Vagina (tissue), 2 donors: ENCODE data around the gene SVIL. TPM values are rescaled to one million over a fixed set of nuclear protein-coding genes. Genes with fewer than 3 reads are reported as not detected.
"Not testable (repeated sequence)": the region's sequence is repeated elsewhere in the genome, so short reads cannot be mapped to it uniquely, and the experiment has no call there.

Source experiments
- DNase-seq, 2 donors: peaks; one replicate each; pipeline ENCODE4 v3.0.0-alpha.2; 2017; ENCODE audit errors: extremely low spot score in 2 of 2
- H3K27ac ChIP-seq: fragments of 200-600 bp; sonication (generic); one replicate; pipeline ENCODE4 v1.5.1; 2019
- H3K27me3 ChIP-seq: fragments of 200-600 bp; sonication (generic); one replicate; pipeline ENCODE4 v1.5.1; 2019
- H3K36me3 ChIP-seq, 2 donors: fragments of 200-600 bp; sonication (generic); one replicate each; pipeline ENCODE4 v1.5.1; 2017 to 2019
- H3K4me1 ChIP-seq: fragments of 200-600 bp; sonication (generic); one replicate; pipeline ENCODE4 v1.5.1; 2019
- H3K4me3 ChIP-seq, 2 donors: fragments of 200-600 bp; sonication (generic); 1 replicate in 1 of 2; 2 replicates in 1 of 2; pipeline ENCODE4 v1.5.1; 2016 to 2019
- H3K9me3 ChIP-seq: fragments of 200-600 bp; sonication (generic); one replicate; pipeline ENCODE4 v1.5.1; 2019
- POLR2A ChIP-seq, 2 donors: fragments of 450-650 bp; IDR thresholded peaks; one replicate each; pipeline ENCODE4 v1.6.1; 2017; ENCODE audit warnings: antibody characterized with exemption in 2 of 2, mild to moderate bottlenecking in 2 of 2, moderate library complexity in 2 of 2
- POLR2AphosphoS5 ChIP-seq, 2 donors: sonication (generic); formaldehyde crosslinking; IDR thresholded peaks; one replicate each; pipeline ENCODE4 v1.9.0; 2017; ENCODE audit warnings: antibody characterized with exemption in 2 of 2, mild to moderate bottlenecking in 2 of 2, low read depth in 1 of 2; ENCODE audit not compliant: insufficient read depth in 1 of 2
- intact Hi-C: fragments of 100-400 bp; cut with DNase I; formaldehyde crosslinking; loops from one replicate; pipeline ENCODE4 v1.15.1; 2023
- total RNA-seq: library from RNA; depleted of rRNA; stranded (reverse); fragments of >200 nt; gene quantifications from one replicate; pipeline ENCODE4 v1.2.3, GENCODE V29; 2016
- TF ChIP-seq, protein P1 (sequence below), 3 experiments: fragments of 450-650 bp in 2 of 3; fragments of 200-600 bp in 1 of 3; sonication (generic) in 1 of 3; IDR thresholded peaks; one replicate each; pipeline ENCODE4 v1.5.1; 2017 to 2019; ENCODE audit warnings: antibody characterized with exemption in 3 of 3, mild to moderate bottlenecking in 2 of 3, moderate library complexity in 2 of 3

Gene SVIL
- total RNA-seq, 1 donor from 2014 or later: 111 TPM

- Histone ChIP-seq H3K9me3 (no peaks in the 10 kb centered on the region), H3K27ac (no peak overlapping the region), H3K27me3 (no peaks in the 10 kb centered on the region), H3K4me3 (no peak overlapping the region), H3K4me1 (no peaks in the 10 kb centered on the region), H3K36me3 (no peaks in the 10 kb centered on the region)
- intact Hi-C loops: no loop called here
- DNase-seq: no peak
- TF ChIP-seq POLR2A (IDR thresholded peaks at IDR 0.05) (no peak), POLR2AphosphoS5 (IDR thresholded peaks at IDR 0.05; ENCODE audit: insufficient read depth in 1 of 2, low read depth in 1 of 2) (no peak)
- TF ChIP-seq, protein P1, sequence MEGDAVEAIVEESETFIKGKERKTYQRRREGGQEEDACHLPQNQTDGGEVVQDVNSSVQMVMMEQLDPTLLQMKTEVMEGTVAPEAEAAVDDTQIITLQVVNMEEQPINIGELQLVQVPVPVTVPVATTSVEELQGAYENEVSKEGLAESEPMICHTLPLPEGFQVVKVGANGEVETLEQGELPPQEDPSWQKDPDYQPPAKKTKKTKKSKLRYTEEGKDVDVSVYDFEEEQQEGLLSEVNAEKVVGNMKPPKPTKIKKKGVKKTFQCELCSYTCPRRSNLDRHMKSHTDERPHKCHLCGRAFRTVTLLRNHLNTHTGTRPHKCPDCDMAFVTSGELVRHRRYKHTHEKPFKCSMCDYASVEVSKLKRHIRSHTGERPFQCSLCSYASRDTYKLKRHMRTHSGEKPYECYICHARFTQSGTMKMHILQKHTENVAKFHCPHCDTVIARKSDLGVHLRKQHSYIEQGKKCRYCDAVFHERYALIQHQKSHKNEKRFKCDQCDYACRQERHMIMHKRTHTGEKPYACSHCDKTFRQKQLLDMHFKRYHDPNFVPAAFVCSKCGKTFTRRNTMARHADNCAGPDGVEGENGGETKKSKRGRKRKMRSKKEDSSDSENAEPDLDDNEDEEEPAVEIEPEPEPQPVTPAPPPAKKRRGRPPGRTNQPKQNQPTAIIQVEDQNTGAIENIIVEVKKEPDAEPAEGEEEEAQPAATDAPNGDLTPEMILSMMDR (IDR thresholded peaks at IDR 0.05): no peak
These were observed 56.3 kb downstream of the SVIL start for GRCh38 chr10:29578457-29578856.

GRCh38 chr10:29576681-29577080, 58.1 kb downstream of the SVIL start:
- Histone ChIP-seq H3K4me3 (no peak overlapping the region), H3K36me3 (no peaks in the 10 kb centered on the region), H3K9me3 (no peaks in the 10 kb centered on the region), H3K4me1 (no peaks in the 10 kb centered on the region), H3K27ac (no peak overlapping the region), H3K27me3 (no peaks in the 10 kb centered on the region)
- DNase-seq: no peak
- TF ChIP-seq, protein P1 (IDR thresholded peaks at IDR 0.05): no peak
- TF ChIP-seq POLR2A (IDR thresholded peaks at IDR 0.05) (no peak), POLR2AphosphoS5 (IDR thresholded peaks at IDR 0.05; ENCODE audit: insufficient read depth in 1 of 2, low read depth in 1 of 2) (no peak)
- intact Hi-C loops: no loop called here

DNA sequence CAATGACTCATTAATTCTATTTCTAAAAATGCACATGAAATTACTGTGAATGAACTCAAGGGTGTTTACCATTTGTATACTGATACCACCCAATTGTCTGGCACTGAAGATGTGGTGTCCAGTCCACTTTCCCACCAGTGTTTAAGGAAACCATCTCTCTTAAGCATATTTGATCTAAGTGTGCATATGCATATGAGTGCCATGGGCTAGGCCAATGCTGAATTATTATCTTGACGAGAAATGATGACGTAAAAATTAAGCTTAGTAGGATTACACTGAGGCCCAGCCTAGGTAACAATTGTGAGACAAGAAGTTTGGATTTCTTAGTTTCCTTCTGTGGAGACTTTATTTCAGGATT, 59.7 kb downstream of the SVIL start:
- H3K27ac ChIP-seq: no peak overlapping the region
- H3K4me3 ChIP-seq: no peak overlapping the region
- H3K4me1 ChIP-seq: no peaks in the 10 kb centered on the region
- H3K27me3 ChIP-seq: no peaks in the 10 kb centered on the region
- no peaks in the 10 kb centered on the region for H3K9me3 ChIP-seq
- intact Hi-C loops: no loop called here
- TF ChIP-seq POLR2AphosphoS5 (IDR thresholded peaks at IDR 0.05; ENCODE audit: insufficient read depth in 1 of 2, low read depth in 1 of 2) (no peak), POLR2A (IDR thresholded peaks at IDR 0.05) (no peak)
- TF ChIP-seq, protein P1 (IDR thresholded peaks at IDR 0.05): no peak
- no peaks in the 10 kb centered on the region for H3K36me3 ChIP-seq
- DNase-seq: no peak

GRCh38 chr10:29574212-29575097, 60.3 kb downstream of the SVIL start:
- DNase-seq, H3K9me3 ChIP-seq, intact Hi-C loops, H3K4me1 ChIP-seq, H3K27me3 ChIP-seq, H3K4me3 ChIP-seq, H3K27ac ChIP-seq, H3K36me3 ChIP-seq: not testable (repeated sequence)

GRCh38 chr10:29570248-29570647, 64.5 kb downstream of the SVIL start:
- H3K27ac ChIP-seq, H3K4me1 ChIP-seq, intact Hi-C loops, H3K36me3 ChIP-seq, H3K4me3 ChIP-seq, DNase-seq, H3K9me3 ChIP-seq, H3K27me3 ChIP-seq: not testable (repeated sequence)

GRCh38 chr10:29569795-29570194, 65.0 kb downstream of the SVIL start:
- TF ChIP-seq POLR2A (IDR thresholded peaks at IDR 0.05) (no peak), POLR2AphosphoS5 (IDR thresholded peaks at IDR 0.05; ENCODE audit: insufficient read depth in 1 of 2, low read depth in 1 of 2) (no peak)
- TF ChIP-seq, protein P1 (IDR thresholded peaks at IDR 0.05): no peak
- H3K27me3 ChIP-seq: no peaks in the 10 kb centered on the region
- H3K27ac ChIP-seq: no peak overlapping the region
- no peaks in the 10 kb centered on the region for H3K36me3 ChIP-seq
- H3K4me1 ChIP-seq: no peaks in the 10 kb centered on the region
- intact Hi-C loops: no loop called here
- no peak overlapping the region for H3K4me3 ChIP-seq
- no peak for DNase-seq
- no peaks in the 10 kb centered on the region for H3K9me3 ChIP-seq
